H4 (cell line): ENCODE results near the gene PLEKHM3. TPM values are rescaled to one million over a fixed set of nuclear protein-coding genes. Genes with fewer than 3 reads are reported as not detected.
"Not testable (repeated sequence)": the region's sequence is repeated elsewhere in the genome, so short reads cannot be mapped to it uniquely, and the experiment has no call there.

Source experiments
- DNase-seq: peaks from one replicate; pipeline ENCODE4 v3.0.0-alpha.2; 2015; ENCODE audit warnings: low spot score
- total RNA-seq: library from RNA; depleted of rRNA; stranded (reverse); fragments of >200 nt; shearing (Covaris generic); gene quantifications from 2 replicates; pipeline ENCODE4 v1.2.3, GENCODE V29; 2014

Gene PLEKHM3
- total RNA-seq, 1 experiment from 2014 or later = 2.2 TPM

DNA sequence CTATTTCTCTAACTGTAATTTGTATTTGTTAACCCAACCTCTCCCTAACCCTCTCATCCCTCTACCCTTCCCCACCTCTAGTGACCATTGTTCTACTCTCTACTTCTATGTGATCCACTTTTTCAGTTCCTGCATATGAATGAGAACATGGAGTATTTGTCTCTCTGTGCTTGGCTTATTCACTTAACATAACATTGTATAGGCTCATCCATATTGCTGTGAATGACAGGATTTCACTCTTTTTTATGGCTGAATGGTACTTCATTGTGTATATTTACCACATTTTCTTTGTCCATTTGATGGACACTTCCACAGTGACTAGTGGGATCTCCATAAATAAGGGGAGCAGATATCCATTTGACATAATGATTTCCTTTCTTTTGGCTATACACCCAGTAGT is 103.7 kb downstream of the PLEKHM3 start:
- no peak for DNase-seq

GRCh38 chr2:207920721-207921120 is 104.6 kb downstream of the PLEKHM3 start:
- DNase-seq = no peak

GRCh38 chr2:207920321-207920720 is 105.0 kb downstream of the PLEKHM3 start:
- no peak for DNase-seq

DNA sequence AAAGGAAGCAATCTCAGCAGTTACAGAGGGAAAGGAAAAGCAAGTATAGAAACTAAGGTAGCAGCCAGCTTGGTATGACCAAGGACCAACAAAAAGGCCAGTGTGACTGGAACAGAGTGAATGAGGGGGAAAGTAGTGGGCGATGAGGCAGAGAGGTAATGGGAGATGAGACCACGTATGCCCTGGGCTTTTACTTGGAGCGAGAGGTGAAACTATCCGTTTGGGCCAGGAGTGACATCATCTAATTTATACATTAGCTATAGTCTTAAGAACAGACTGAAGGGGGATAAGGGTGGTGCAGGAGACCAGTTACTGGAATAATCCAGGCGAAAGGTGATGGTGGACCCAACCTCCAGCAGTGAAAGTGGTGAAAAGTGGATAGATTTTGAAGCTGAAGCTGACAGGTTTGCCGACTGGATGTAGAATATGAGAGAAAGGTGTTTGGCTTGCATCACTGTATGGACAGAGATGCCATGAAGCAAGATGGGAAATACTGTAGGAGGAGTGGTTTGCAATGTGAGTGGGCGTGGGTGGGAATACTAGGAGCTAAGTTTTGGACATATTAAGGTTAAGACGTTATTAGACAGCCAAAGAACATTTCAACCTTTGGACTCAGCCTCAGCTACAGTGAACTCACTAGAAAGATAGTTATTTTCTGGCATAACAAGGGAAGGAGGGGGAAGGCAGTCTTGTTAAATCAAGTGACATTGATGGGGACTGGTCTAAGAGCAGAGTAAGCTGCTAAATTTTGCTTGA is 106.0 kb downstream of the PLEKHM3 start:
- DNase-seq = no peak

GRCh38 chr2:207914716-207915115 is 110.6 kb downstream of the PLEKHM3 start:
- DNase-seq = no peak

DNA sequence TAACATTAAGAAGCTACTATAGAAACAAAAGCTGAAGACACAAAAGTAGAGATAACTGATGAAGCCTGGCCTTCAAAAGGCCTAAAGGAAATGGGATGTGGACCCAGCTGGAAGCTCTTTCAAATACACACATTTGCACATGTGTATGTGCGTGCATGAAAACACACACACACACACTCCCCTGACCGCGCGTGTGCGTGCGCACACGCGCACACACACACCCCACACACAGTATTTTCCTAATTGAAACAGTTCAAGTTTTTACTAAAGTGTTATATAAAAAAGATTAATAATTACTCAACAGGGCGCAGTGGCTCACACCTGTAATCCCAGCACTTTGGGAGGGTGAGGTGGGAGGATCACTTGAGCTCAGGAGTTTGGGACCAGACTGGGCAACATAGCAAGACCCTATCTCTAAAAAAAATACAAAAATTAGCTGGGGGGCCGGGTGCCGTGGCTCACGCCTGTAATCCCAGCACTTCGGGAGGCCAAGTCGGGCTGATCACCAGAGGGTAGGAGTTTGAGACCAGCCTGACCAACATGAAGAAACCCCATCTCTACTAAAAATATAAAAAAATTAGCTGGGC is 111.5 kb downstream of the PLEKHM3 start:
- DNase-seq = no peak

DNA sequence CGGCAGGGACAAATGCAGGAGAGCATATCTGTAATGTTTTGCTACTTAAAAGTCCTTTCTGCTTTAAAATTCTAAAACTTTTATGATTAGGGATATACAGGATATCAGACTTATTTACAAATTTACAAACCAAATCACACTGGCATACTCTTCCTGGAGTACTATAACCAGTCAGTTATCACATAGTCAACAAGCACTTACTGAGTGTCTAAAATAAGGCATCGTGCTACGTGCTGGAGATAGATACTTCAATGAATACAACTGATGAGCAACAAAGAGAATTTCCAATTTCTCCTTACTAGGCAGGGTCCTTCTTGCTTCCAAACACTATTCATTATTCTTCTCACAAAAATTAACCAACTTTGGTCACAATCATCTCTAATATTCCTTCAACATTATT is 113.5 kb downstream of the PLEKHM3 start:
- no peak for DNase-seq

- DNase-seq = no peak
These were observed 114.1 kb downstream of the PLEKHM3 start for GRCh38 chr2:207911215-207911614.

GRCh38 chr2:207906495-207906894 is 118.8 kb downstream of the PLEKHM3 start:
- DNase-seq = not testable (repeated sequence)

GRCh38 chr2:207905546-207905945 is 119.8 kb downstream of the PLEKHM3 start:
- DNase-seq = no peak

DNA sequence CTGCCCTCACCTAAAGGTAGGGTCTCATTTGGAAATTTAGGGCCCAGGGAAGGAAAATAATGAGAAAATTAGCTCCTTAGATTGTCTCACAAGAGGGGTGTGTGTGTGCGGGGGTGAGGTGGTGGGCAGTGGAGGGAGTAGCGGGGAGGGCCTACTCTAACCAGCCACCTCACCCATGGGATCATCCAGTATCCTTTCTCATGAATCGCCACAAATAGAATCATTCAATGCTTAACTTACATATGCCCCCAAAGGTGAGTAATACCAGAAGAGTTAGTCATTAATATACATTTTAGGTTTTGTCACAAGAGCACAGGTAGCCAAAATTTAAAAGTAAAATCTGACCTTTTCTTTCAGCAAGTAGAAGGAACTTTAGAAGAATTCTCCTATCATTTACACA is 122.1 kb downstream of the PLEKHM3 start:
- DNase-seq = no peak

GRCh38 chr2:207902821-207903220 is 122.5 kb downstream of the PLEKHM3 start:
- DNase-seq = no peak

DNA sequence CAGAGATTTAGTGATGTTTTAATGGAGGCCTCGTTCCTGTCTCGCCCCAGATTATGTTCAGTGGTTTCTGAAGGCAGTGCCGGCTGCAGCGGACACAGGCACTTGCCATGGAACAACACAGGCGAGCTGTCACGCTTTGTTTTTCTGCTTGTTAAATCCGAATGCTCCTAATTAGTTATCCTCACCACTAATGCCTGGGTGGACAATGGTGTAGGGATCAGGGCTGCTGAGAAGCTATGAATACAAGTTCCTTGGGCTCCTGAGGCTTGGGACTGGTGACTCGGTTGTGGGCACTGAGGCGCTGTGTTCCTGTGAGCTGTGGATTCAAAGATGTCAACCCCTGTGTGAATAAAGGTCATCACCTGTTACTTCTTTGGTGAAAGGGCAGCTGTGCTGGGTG is 123.5 kb downstream of the PLEKHM3 start:
- DNase-seq = no peak

- DNase-seq = no peak
These were observed 123.9 kb downstream of the PLEKHM3 start for GRCh38 chr2:207901401-207901800.

GRCh38 chr2:207898354-207898695 is 127.0 kb downstream of the PLEKHM3 start:
- DNase-seq = no peak

- no peak for DNase-seq
These were observed 127.6 kb downstream of the PLEKHM3 start for GRCh38 chr2:207897541-207898353.

- DNase-seq = no peak
These were observed 128.6 kb downstream of the PLEKHM3 start for GRCh38 chr2:207896525-207897285.

DNA sequence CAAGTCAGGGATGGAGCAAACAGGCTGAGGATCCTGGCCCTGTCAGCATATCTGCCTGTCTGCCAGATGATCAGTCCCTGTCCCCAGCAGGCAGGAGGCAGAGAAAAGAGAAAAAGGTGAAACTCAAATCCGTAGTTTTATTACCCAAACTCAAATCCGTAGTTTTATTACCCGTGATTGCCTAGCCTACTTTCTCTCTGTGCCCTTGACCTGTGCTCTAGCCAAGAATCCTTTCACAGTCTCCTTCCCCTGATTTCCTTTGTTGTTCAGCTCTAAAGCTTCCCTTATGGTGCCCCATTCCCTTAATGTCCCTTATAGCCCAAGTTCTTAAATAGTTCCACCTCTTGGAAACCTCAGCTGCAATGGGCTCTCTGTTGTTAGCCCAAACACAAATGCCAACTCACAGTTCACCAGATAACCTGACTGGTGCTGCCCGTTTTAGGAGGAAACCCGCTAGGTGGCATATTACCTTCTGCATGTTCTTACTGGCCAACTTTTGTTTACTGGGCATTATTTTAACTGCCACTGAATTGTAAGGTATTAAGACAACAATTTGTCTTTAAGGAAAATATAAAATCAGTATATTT is 130.0 kb downstream of the PLEKHM3 start:
- DNase-seq = no peak

DNA sequence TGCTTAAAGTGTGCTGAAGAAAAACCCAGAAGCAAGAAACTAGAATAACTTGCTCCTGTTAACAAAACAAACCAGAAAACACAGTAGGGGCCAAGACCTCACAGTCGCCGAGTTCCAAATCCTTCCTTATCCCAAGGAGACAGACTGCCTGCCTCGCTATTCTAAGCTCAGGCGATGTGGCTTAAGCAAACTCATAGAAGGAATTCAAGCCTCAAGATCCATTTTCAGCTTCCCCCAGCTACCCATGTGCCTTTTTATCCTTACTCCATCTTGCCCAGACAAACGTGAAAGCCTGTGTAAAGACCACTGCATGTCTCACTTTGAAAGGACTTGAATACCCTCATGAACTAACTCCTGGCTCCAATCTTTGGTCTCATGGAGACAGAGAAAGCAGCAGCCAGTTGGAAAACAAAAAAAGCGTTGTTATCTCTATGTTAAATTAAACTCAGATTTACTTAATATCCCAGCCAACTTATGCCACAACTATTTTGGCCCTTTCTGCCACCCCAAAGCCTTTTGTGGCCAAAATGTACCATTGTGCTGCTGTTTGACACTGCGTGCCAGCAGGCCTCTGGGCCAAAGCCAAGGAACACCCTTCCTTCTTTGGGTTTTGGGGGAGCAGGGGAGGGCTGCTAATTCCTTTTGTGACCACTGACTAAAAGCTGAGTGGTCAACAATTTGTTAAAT is 132.5 kb downstream of the PLEKHM3 start:
- no peak for DNase-seq

DNA sequence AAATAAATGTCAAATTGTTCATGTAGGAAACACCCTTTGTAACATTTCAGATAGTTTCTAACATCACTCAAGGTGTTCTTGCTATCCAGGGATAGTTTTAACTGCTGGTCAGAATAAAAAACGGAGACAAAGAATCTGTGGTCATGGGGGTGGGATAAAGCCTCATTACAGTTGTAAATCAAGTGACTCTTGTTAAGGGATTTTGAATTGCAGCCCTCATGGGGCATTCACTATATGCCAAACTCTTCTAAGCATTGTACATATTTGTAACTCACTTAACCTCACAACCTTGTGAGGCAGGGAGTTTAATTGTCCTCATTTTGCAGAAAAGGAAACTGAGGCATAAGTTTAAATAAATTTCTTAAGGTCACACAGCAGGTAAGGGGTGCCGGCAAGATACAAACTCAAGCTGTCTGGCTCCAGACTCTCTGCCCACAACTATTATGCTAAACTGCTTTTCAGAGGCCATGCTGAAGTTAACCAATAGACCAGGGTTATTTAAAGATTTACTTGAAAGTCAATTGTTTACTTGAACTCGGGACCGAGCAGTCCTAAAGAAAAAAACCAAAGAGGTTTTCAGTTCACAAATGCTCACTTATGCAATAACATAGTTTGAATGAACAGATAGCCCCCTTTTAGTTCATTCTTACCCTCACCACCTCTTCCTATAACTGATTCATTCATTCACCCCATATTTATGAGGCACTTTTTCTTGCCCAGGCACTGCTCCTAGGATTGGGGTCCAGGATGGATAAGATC is 134.1 kb downstream of the PLEKHM3 start:
- no peak for DNase-seq
